SK-N-SH treated with all-trans-retinoic acid at 6 μM for 48 hours (cell line): ENCODE results near the gene CORO6.

Source experiments
- ATAC-seq: fragments of 200-7000 bp; cut with Tn5 transposase; 3 replicates; pipeline ENCODE4 v1.9.1; 2020; ENCODE audit warnings: mild to moderate bottlenecking, moderate library complexity
- BACH2 ChIP-seq: fragments of 250-450 bp; sonication (Bioruptor Pico); IDR thresholded peaks from 2 replicates; pipeline ENCODE4 v1.9.0; 2021; ENCODE audit warnings: mild to moderate bottlenecking, borderline replicate concordance
- CREB5 ChIP-seq: fragments of 250-450 bp; sonication (Bioruptor Pico); IDR thresholded peaks from 2 replicates; pipeline ENCODE4 v1.5.1; 2020; ENCODE audit warnings: low read depth, mild to moderate bottlenecking, moderate library complexity
- CSDC2 ChIP-seq: fragments of 250-450 bp; sonication (Bioruptor Pico); IDR thresholded peaks from 2 replicates; pipeline ENCODE4 v1.5.0; 2020; ENCODE audit warnings: mild to moderate bottlenecking, moderate library complexity
- CSRNP3 ChIP-seq: fragments of 250-450 bp; sonication (Bioruptor Pico); IDR thresholded peaks from 2 replicates; pipeline ENCODE4 v1.5.1; 2021; ENCODE audit warnings: mild to moderate bottlenecking, moderate library complexity
- ESRRG ChIP-seq: fragments of 250-450 bp; sonication (Bioruptor Pico); IDR thresholded peaks from 2 replicates; pipeline ENCODE4 v1.6.1; 2021; ENCODE audit warnings: mild to moderate bottlenecking
- GLIS3 ChIP-seq: fragments of 250-450 bp; sonication (Bioruptor Pico); IDR thresholded peaks from 2 replicates; pipeline ENCODE4 v1.5.0; 2020; ENCODE audit warnings: mild to moderate bottlenecking, moderate library complexity
- ISL1 ChIP-seq: fragments of 250-450 bp; sonication (Bioruptor Pico); IDR thresholded peaks from 2 replicates; pipeline ENCODE4 v2.1.2; 2022; ENCODE audit warnings: mild to moderate bottlenecking, moderate library complexity
- OSR1 ChIP-seq: fragments of 250-450 bp; sonication (Bioruptor Pico); IDR thresholded peaks from 2 replicates; pipeline ENCODE4 v1.8.0; 2022; ENCODE audit warnings: moderate library complexity, mild to moderate bottlenecking, inconsistent platforms
- POU6F1 ChIP-seq: fragments of 250-450 bp; sonication (Bioruptor Pico); IDR thresholded peaks from 2 replicates; pipeline ENCODE4 v1.8.0; 2021; ENCODE audit warnings: low read depth, mild to moderate bottlenecking, moderate library complexity, borderline replicate concordance
- PPARA ChIP-seq: fragments of 250-450 bp; sonication (Bioruptor Pico); IDR thresholded peaks from 2 replicates; pipeline ENCODE4 v1.5.0; 2020; ENCODE audit warnings: mild to moderate bottlenecking, borderline replicate concordance
- RARB ChIP-seq: fragments of 250-450 bp; sonication (Bioruptor Pico); IDR thresholded peaks from 2 replicates; pipeline ENCODE4 v1.8.0; 2021; ENCODE audit warnings: mild to moderate bottlenecking, moderate library complexity
- SNAI2 ChIP-seq: fragments of 250-450 bp; sonication (Bioruptor Pico); IDR thresholded peaks from 2 replicates; pipeline ENCODE4 v1.5.0; 2020; ENCODE audit warnings: mild to moderate bottlenecking, moderate library complexity
- TCF4 ChIP-seq: fragments of 250-450 bp; sonication (Bioruptor Pico); IDR thresholded peaks from 2 replicates; pipeline ENCODE4 v1.8.0; 2021; ENCODE audit warnings: mild to moderate bottlenecking, moderate library complexity, borderline replicate concordance
- TOX ChIP-seq: fragments of 250-450 bp; sonication (Bioruptor Pico); IDR thresholded peaks from 2 replicates; pipeline ENCODE4 v1.8.0; 2021; ENCODE audit warnings: mild to moderate bottlenecking, moderate library complexity, borderline replicate concordance
- ZC3H10 ChIP-seq: fragments of 250-450 bp; sonication (Bioruptor Pico); IDR thresholded peaks from 2 replicates; pipeline ENCODE4 v1.5.1; 2021; ENCODE audit warnings: mild to moderate bottlenecking, moderate library complexity
- ZFP3 ChIP-seq: fragments of 250-450 bp; sonication (Bioruptor Pico); IDR thresholded peaks from 2 replicates; pipeline ENCODE4 v1.5.0; 2020; ENCODE audit warnings: mild to moderate bottlenecking, moderate library complexity
- ZFP30 ChIP-seq: fragments of 450-650 bp; formaldehyde crosslinking; IDR thresholded peaks from 2 replicates; pipeline ENCODE4 v1.5.0; 2022; ENCODE audit warnings: mild to moderate bottlenecking, moderate library complexity
- ZNF565 ChIP-seq: fragments of 450-650 bp; formaldehyde crosslinking; conservative IDR thresholded peaks from 2 replicates; pipeline ENCODE4 v1.5.0; 2020; ENCODE audit warnings: low read depth, mild to moderate bottlenecking, moderate library complexity
- ZNF70 ChIP-seq: fragments of 450-650 bp; formaldehyde crosslinking; IDR thresholded peaks from 2 replicates; pipeline ENCODE4 v1.5.0; 2020; ENCODE audit warnings: mild to moderate bottlenecking, moderate library complexity
- ZNF8 ChIP-seq: fragments of 450-650 bp; formaldehyde crosslinking; IDR thresholded peaks from 2 replicates; pipeline ENCODE4 v1.5.0; 2020; ENCODE audit warnings: mild to moderate bottlenecking, moderate library complexity
- TF ChIP-seq, protein P1 (sequence below): fragments of 250-450 bp; sonication (Bioruptor Pico); IDR thresholded peaks from 2 replicates; pipeline ENCODE4 v1.8.0; 2020; ENCODE audit warnings: mild to moderate bottlenecking, moderate library complexity, borderline replicate concordance
- TF ChIP-seq, protein P2 (sequence below): fragments of 250-450 bp; sonication (Bioruptor Pico); IDR thresholded peaks from 2 replicates; pipeline ENCODE4 v1.5.0; 2020; ENCODE audit warnings: mild to moderate bottlenecking, moderate library complexity

CORO6 gene

GRCh38 chr17:29603109-29603674 lies 19.5 kb downstream of the CORO6 start:
- ATAC-seq = no peak
- TF ChIP-seq ZFP3 (CRISPR knock-in tag) (no peak), PPARA (CRISPR knock-in tag) (no peak), CSRNP3 (CRISPR knock-in tag) (no peak), ISL1 (CRISPR knock-in tag) (no peak), RARB (no peak), TCF4 (CRISPR knock-in tag) (no peak), ZNF565 (no peak), BACH2 (CRISPR knock-in tag) (no peak), OSR1 (no peak), ZC3H10 (CRISPR knock-in tag) (no peak), CREB5 (no peak), POU6F1 (CRISPR knock-in tag) (no peak), TOX (CRISPR knock-in tag) (no peak), ESRRG (no peak), ZNF8 (CRISPR knock-in tag) (no peak), ZFP30 (no peak), GLIS3 (no peak)
- TF ChIP-seq, protein P1, sequence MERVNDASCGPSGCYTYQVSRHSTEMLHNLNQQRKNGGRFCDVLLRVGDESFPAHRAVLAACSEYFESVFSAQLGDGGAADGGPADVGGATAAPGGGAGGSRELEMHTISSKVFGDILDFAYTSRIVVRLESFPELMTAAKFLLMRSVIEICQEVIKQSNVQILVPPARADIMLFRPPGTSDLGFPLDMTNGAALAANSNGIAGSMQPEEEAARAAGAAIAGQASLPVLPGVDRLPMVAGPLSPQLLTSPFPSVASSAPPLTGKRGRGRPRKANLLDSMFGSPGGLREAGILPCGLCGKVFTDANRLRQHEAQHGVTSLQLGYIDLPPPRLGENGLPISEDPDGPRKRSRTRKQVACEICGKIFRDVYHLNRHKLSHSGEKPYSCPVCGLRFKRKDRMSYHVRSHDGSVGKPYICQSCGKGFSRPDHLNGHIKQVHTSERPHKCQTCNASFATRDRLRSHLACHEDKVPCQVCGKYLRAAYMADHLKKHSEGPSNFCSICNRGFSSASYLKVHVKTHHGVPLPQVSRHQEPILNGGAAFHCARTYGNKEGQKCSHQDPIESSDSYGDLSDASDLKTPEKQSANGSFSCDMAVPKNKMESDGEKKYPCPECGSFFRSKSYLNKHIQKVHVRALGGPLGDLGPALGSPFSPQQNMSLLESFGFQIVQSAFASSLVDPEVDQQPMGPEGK (CRISPR knock-in tag) = no peak
- TF ChIP-seq, all 23 proteins: peak for 0

DNA sequence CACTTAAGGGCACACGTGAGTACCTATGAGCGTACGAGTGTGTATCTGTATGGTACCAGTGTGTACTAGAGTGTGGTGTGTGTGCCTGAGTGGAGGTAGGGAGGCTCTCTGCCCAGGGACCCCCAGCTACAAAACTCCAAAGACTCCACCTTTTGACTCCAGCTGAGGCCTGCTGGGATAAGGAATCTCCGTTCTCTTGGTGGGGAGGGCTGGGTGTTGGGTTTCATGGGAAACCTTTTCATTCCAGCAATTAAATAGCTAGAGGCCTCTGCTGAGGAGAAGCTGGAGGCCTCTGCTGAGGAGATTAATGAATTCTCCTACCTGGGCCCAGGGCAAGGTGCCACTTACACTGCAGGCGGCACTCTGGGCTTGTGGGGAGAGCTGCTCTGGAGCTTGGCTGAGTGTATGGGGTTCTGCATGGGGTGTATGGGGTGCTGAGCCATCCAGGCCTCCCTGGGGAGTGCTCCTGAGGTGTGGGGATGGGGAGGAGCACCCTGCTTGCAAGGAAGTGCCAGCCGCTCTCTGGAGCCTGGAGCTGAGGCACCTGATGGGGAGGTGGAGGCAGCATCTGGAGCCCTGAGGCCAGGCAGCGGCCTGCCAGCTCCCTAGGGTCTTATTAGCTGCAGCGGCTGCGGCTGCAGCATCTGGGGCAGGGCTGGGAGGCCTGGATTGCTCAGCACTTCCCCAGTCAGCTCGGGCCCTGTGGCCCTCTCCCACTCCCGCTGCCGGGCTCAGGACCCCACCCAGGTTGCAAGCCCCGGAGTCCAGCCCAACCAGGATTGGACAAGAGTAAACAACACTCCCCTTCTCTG lies 25.1 kb downstream of the CORO6 start:
- ATAC-seq = no peak
- TF ChIP-seq ZNF565 = no peak
- TF ChIP-seq OSR1 = no peak
- no peak for TF ChIP-seq PPARA (CRISPR knock-in tag)
- no peak for TF ChIP-seq ZNF70 (CRISPR knock-in tag)
- TF ChIP-seq ISL1 (CRISPR knock-in tag) = no peak
- TF ChIP-seq, protein P2, sequence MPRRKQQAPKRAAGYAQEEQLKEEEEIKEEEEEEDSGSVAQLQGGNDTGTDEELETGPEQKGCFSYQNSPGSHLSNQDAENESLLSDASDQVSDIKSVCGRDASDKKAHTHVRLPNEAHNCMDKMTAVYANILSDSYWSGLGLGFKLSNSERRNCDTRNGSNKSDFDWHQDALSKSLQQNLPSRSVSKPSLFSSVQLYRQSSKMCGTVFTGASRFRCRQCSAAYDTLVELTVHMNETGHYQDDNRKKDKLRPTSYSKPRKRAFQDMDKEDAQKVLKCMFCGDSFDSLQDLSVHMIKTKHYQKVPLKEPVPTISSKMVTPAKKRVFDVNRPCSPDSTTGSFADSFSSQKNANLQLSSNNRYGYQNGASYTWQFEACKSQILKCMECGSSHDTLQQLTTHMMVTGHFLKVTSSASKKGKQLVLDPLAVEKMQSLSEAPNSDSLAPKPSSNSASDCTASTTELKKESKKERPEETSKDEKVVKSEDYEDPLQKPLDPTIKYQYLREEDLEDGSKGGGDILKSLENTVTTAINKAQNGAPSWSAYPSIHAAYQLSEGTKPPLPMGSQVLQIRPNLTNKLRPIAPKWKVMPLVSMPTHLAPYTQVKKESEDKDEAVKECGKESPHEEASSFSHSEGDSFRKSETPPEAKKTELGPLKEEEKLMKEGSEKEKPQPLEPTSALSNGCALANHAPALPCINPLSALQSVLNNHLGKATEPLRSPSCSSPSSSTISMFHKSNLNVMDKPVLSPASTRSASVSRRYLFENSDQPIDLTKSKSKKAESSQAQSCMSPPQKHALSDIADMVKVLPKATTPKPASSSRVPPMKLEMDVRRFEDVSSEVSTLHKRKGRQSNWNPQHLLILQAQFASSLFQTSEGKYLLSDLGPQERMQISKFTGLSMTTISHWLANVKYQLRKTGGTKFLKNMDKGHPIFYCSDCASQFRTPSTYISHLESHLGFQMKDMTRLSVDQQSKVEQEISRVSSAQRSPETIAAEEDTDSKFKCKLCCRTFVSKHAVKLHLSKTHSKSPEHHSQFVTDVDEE (CRISPR knock-in tag) = no peak
- TF ChIP-seq, all 23 proteins: peak for 0

DNA sequence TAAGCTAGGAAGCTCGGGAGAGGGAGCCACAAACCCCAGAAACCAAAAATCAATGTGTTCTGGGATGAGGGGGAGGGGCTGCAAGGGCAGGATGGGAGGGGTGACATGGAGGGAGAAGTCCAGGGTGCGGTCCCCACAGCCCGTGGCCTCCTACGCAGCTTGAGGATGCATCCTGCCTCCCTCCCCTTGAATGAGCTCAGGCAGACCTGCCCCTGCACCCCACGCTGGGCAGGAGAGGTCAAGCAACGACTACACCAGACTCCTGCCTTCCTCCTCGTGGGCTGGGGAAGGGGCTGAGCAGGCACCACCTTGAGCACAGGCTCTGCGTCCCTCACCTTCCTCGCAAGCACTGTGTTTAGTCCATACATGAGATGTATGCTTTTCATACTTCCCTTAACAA lies 25.9 kb downstream of the CORO6 start:
- no peak for ATAC-seq
- TF ChIP-seq ESRRG (no peak), ISL1 (CRISPR knock-in tag) (no peak), ZNF8 (CRISPR knock-in tag) (no peak), CREB5 (no peak), SNAI2 (CRISPR knock-in tag) (no peak), OSR1 (no peak), CSDC2 (CRISPR knock-in tag) (no peak), ZNF70 (CRISPR knock-in tag) (no peak), ZFP30 (no peak), CSRNP3 (CRISPR knock-in tag) (no peak)
- TF ChIP-seq, protein P1 (CRISPR knock-in tag) = no peak
